NCI-H524 treated with DMSO at 0.1 percent for 48 hours (cell line): ENCODE data around the gene XRCC6.
"Not testable (repeated sequence)": the region's sequence is repeated elsewhere in the genome, so short reads cannot be mapped to it uniquely, and the experiment has no call there.

Experiments used
- DNase-seq: peaks from one replicate; lab custom pipeline; 2025; lab: John Stamatoyannopoulos, UW

The XRCC6 gene

GRCh38 chr22:41621099-41621910, at the start of gene XRCC6:
Gene XRCC6 (plus strand): TSS chr22:41621295. CDS start chr22:41622005, 710 bp downstream.
- DNase-seq, result peak; percentile 98

GRCh38 chr22:41571786-41572185, 49.3 kb upstream of the XRCC6 start:
- DNase-seq, result no peak

- not testable (repeated sequence) for DNase-seq
Observed at GRCh38 chr22:41572305-41572704, 48.8 kb upstream of the XRCC6 start.

GRCh38 chr22:41573677-41574076, 47.4 kb upstream of the XRCC6 start:
- DNase-seq, result no peak

- no peak for DNase-seq
Observed at GRCh38 chr22:41574847-41575381, 46.2 kb upstream of the XRCC6 start.

- no peak for DNase-seq
Observed at GRCh38 chr22:41575533-41575932, 45.6 kb upstream of the XRCC6 start.

- no peak for DNase-seq
Observed at GRCh38 chr22:41576877-41577276, 44.2 kb upstream of the XRCC6 start.

- DNase-seq, result no peak
Observed at GRCh38 chr22:41578114-41578513, 43.0 kb upstream of the XRCC6 start.

- no peak for DNase-seq
Observed at GRCh38 chr22:41578818-41579217, 42.3 kb upstream of the XRCC6 start.

GRCh38 chr22:41579297-41579996, 41.6 kb upstream of the XRCC6 start:
- DNase-seq, result no peak

- no peak for DNase-seq
Observed at GRCh38 chr22:41579997-41580355, 41.1 kb upstream of the XRCC6 start.

- no peak for DNase-seq
Observed at GRCh38 chr22:41582694-41583093, 38.4 kb upstream of the XRCC6 start.

- no peak for DNase-seq
Observed at GRCh38 chr22:41584881-41585280, 36.2 kb upstream of the XRCC6 start.

GRCh38 chr22:41585898-41586297, 35.2 kb upstream of the XRCC6 start:
- DNase-seq, result no peak

GRCh38 chr22:41587347-41587723, 33.8 kb upstream of the XRCC6 start:
- DNase-seq, result no peak

GRCh38 chr22:41589391-41590241, 31.5 kb upstream of the XRCC6 start, which contains the start of gene PMM1:
Gene PMM1 (minus strand): TSS chr22:41589840. CDS start chr22:41589805, 35 bp downstream.
- peak; percentile 95 for DNase-seq

GRCh38 chr22:41593336-41593960, 27.6 kb upstream of the XRCC6 start:
- not testable (repeated sequence) for DNase-seq

- DNase-seq, result no peak
Observed at GRCh38 chr22:41595703-41596102, 25.4 kb upstream of the XRCC6 start.

GRCh38 chr22:41596776-41597634, 24.1 kb upstream of the XRCC6 start:
- no peak for DNase-seq

- DNase-seq, result no peak
Observed at GRCh38 chr22:41597635-41597953, 23.5 kb upstream of the XRCC6 start.

- no peak for DNase-seq
Observed at GRCh38 chr22:41598081-41598480, 23.0 kb upstream of the XRCC6 start.
